Activated B cell treated with CpG ODN at 0.5 μM for 24 hours (primary cell): ENCODE data around the gene TNFSF4. TPM values are rescaled to one million over a fixed set of nuclear protein-coding genes. Genes with fewer than 3 reads are reported as not detected.

Experiments
- ATAC-seq: fragments of 200-7000 bp; cut with Tn5 transposase; one replicate; pipeline ENCODE4 v1.10.0; 2021; ENCODE audit warnings: low read depth, mild to moderate bottlenecking, moderate library complexity
- CTCF ChIA-PET: fragments of 350-600 bp; sonication (Branson Sonifier 250); formaldehyde crosslinking; loops from one replicate; lab custom pipeline; 2021; ENCODE audit warnings: antibody characterized with exemption; lab: Charles Lee
- POLR2A ChIA-PET: fragments of 350-600 bp; sonication (Branson Sonifier 250); formaldehyde crosslinking; loops from one replicate; lab custom pipeline; 2021; ENCODE audit warnings: antibody characterized with exemption; lab: Charles Lee
- DNase-seq: peaks from one replicate; pipeline ENCODE4 v3.0.0; 2022
- H3K27ac Mint-ChIP-seq: one replicate; pipeline ENCODE4 v1.8.0; 2020; ENCODE audit warnings: mixed read lengths
- H3K27me3 Mint-ChIP-seq: one replicate; pipeline ENCODE4 v1.8.0; 2021; ENCODE audit warnings: mixed read lengths
- H3K36me3 Mint-ChIP-seq: one replicate; pipeline ENCODE4 v1.8.0; 2021; ENCODE audit warnings: low read depth, mixed read lengths
- H3K4me1 Mint-ChIP-seq: one replicate; pipeline ENCODE4 v1.8.0; 2021; ENCODE audit warnings: mixed read lengths
- H3K4me3 Mint-ChIP-seq: one replicate; pipeline ENCODE4 v1.8.0; 2020; ENCODE audit warnings: mild to moderate bottlenecking, mixed read lengths
- H3K9me3 Mint-ChIP-seq: one replicate; pipeline ENCODE4 v1.8.0; 2020; ENCODE audit warnings: mixed read lengths
- CTCF ChIP-seq: fragments of 200-600 bp; IDR thresholded peaks from one replicate; pipeline ENCODE4 v1.8.0; 2022; ENCODE audit warnings: antibody characterized with exemption, mild to moderate bottlenecking
- intact Hi-C: fragments of 100-400 bp; cut with micrococcal nuclease; formaldehyde crosslinking; loops from one replicate; pipeline ENCODE4 v1.15.1; 2024
- total RNA-seq: library from RNA; stranded (reverse); gene quantifications from 2 replicates; pipeline ENCODE4 v1.2.3, GENCODE V29; 2022

Gene TNFSF4
- 6.9 and 8.6 TPM in 2 replicates for total RNA-seq

GRCh38 chr1:173206816-173207568, at the start of gene TNFSF4:
TSS of gene TNFSF4 (minus strand) at chr1:173207331. CDS start at chr1:173207176, 155 bp downstream.
- ChIA-PET CTCF (interaction anchor here (1.1 to 13.1 kb wide), 6 partner anchors 210 to 463 kb away, joined by 3 to 249 read pairs (median 4); no protein-coding TSS in a partner anchor), POLR2A (interaction anchor here (0.6 to 3.3 kb wide), 5 partner anchors 203 to 631 kb away, joined by 3 to 24 read pairs (median 6); no protein-coding TSS in a partner anchor)
- peak; percentile 56 for ATAC-seq
- peak within 1 kb of the TSS; percentile 83 for H3K27ac Mint-ChIP-seq
- intact Hi-C loops, result loop anchor here (2.0 to 10.0 kb wide), 4 partner anchors 204 to 1538 kb away; no protein-coding TSS in a partner anchor
- peak within 1 kb of the TSS; percentile 81 for H3K4me3 Mint-ChIP-seq
- TF ChIP-seq CTCF, result no peak
- peaks cover 41% of the 10 kb centered on the region for H3K4me1 Mint-ChIP-seq
- DNase-seq, result no peak
- no peaks in the 10 kb centered on the region for H3K9me3 Mint-ChIP-seq
- H3K27me3 Mint-ChIP-seq, result no peaks in the 10 kb centered on the region
- H3K36me3 Mint-ChIP-seq, result no peaks in the 10 kb centered on the region

GRCh38 chr1:173255214-173255813, 48.2 kb upstream of the TNFSF4 start:
- H3K27ac Mint-ChIP-seq, result no peak overlapping the region
- no peak for ATAC-seq
- H3K27me3 Mint-ChIP-seq, result no peaks in the 10 kb centered on the region
- ChIA-PET POLR2A (interaction anchor here (0.6 to 1.0 kb wide), 3 partner anchors 12 to 163 kb away, joined by 4 to 10 read pairs (median 7); no protein-coding TSS in a partner anchor), CTCF (interaction anchor here (1.0 to 2.5 kb wide), 8 partner anchors 12 to 510 kb away, joined by 4 to 14 read pairs (median 4); no protein-coding TSS in a partner anchor)
- peaks cover 15% of the 10 kb centered on the region for H3K4me1 Mint-ChIP-seq
- H3K4me3 Mint-ChIP-seq, result no peak overlapping the region
- intact Hi-C loops, result loop anchor here (5.0 kb wide), 1 partner anchor 567 kb away; the partner anchor contains the start of genes CENPL and DARS2
- DNase-seq, result no peak
- H3K36me3 Mint-ChIP-seq, result peaks cover 5% of the 10 kb centered on the region
- peak; percentile 74 for TF ChIP-seq CTCF
- H3K9me3 Mint-ChIP-seq, result peaks cover 7% of the 10 kb centered on the region

- ChIA-PET CTCF (interaction anchor here (1.0 kb wide), 1 partner anchor 176 kb away, joined by 5 read pairs; no protein-coding TSS in a partner anchor), POLR2A (no interaction called here)
- TF ChIP-seq CTCF, result no peak
- Mint-ChIP-seq H3K4me1 (peaks cover 15% of the 10 kb centered on the region), H3K36me3 (no peaks in the 10 kb centered on the region), H3K27ac (no peak overlapping the region), H3K4me3 (no peak overlapping the region), H3K27me3 (no peaks in the 10 kb centered on the region), H3K9me3 (no peaks in the 10 kb centered on the region)
- DNase-seq (no peak), ATAC-seq (no peak)
- intact Hi-C loops, result no loop called here
These were observed 45.9 kb upstream of the TNFSF4 start for GRCh38 chr1:173253046-173253445.

- Mint-ChIP-seq H3K36me3 (no peaks in the 10 kb centered on the region), H3K9me3 (no peaks in the 10 kb centered on the region), H3K27me3 (no peaks in the 10 kb centered on the region), H3K4me1 (no peaks in the 10 kb centered on the region), H3K4me3 (no peak overlapping the region), H3K27ac (no peak overlapping the region)
- ChIA-PET POLR2A (no interaction called here), CTCF (interaction anchor here (1.2 kb wide), 1 partner anchor 170 kb away, joined by 3 read pairs; no protein-coding TSS in a partner anchor)
- ATAC-seq (no peak), DNase-seq (no peak)
- intact Hi-C loops, result no loop called here
- TF ChIP-seq CTCF, result no peak
These were observed 42.2 kb upstream of the TNFSF4 start for GRCh38 chr1:173249349-173249748.
